Left ventricle myocardium inferior (tissue), 1 donor: ENCODE measurements around the gene DHTKD1. TPM values are rescaled to one million over a fixed set of nuclear protein-coding genes. Genes with fewer than 3 reads are reported as not detected.

Experiments
- DNase-seq: peaks from one replicate; pipeline ENCODE4 v3.0.0-alpha.2; 2020
- H3K27ac ChIP-seq: fragments of 200-600 bp; replicated peaks from 2 replicates; pipeline ENCODE4 v1.8.0; 2021
- H3K27me3 ChIP-seq: fragments of 200-600 bp; 2 replicates; pipeline ENCODE4 v1.8.0; 2021; ENCODE audit warnings: low read depth
- H3K36me3 ChIP-seq: fragments of 200-600 bp; 2 replicates; pipeline ENCODE4 v1.8.0; 2021
- H3K4me1 ChIP-seq: fragments of 200-600 bp; 2 replicates; pipeline ENCODE4 v1.8.0; 2021
- H3K4me3 ChIP-seq: fragments of 200-600 bp; 2 replicates; pipeline ENCODE4 v1.8.0; 2021; ENCODE audit warnings: mild to moderate bottlenecking, moderate library complexity
- H3K9me3 ChIP-seq: fragments of 200-600 bp; replicated peaks from 2 replicates; pipeline ENCODE4 v1.8.0; 2021
- intact Hi-C: fragments of 100-400 bp; cut with micrococcal nuclease; formaldehyde crosslinking; loops from one replicate; pipeline ENCODE4 v1.11.0; 2022
- long read RNA-seq: library from polyadenylated mRNA; unstranded; transcript quantifications from one replicate; pipeline ENCODE4 v2.0.0, GENCODE V29; 2021
- total RNA-seq: library from RNA; stranded (reverse); fragmentation: NEBNext Ultra II Directional; extraction: Animal tissue kit (Norgen Biotek cat#: 25700); gene quantifications from one replicate; pipeline ENCODE4 v1.2.1, GENCODE V29; 2021
- TF ChIP-seq, protein P1 (sequence below): fragments of 200-600 bp; IDR thresholded peaks from 2 replicates; pipeline ENCODE4 v1.8.0; 2021; ENCODE audit warnings: antibody characterized with exemption, mild to moderate bottlenecking, borderline replicate concordance
- donor health status: DM: no; HTN: yes; CAD: no; lungs with severe emphysema.

The DHTKD1 gene, protein sequence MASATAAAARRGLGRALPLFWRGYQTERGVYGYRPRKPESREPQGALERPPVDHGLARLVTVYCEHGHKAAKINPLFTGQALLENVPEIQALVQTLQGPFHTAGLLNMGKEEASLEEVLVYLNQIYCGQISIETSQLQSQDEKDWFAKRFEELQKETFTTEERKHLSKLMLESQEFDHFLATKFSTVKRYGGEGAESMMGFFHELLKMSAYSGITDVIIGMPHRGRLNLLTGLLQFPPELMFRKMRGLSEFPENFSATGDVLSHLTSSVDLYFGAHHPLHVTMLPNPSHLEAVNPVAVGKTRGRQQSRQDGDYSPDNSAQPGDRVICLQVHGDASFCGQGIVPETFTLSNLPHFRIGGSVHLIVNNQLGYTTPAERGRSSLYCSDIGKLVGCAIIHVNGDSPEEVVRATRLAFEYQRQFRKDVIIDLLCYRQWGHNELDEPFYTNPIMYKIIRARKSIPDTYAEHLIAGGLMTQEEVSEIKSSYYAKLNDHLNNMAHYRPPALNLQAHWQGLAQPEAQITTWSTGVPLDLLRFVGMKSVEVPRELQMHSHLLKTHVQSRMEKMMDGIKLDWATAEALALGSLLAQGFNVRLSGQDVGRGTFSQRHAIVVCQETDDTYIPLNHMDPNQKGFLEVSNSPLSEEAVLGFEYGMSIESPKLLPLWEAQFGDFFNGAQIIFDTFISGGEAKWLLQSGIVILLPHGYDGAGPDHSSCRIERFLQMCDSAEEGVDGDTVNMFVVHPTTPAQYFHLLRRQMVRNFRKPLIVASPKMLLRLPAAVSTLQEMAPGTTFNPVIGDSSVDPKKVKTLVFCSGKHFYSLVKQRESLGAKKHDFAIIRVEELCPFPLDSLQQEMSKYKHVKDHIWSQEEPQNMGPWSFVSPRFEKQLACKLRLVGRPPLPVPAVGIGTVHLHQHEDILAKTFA
- total RNA-seq, result 31.7 TPM
- long read RNA-seq, full-length matches to known transcripts, result 68 of 84 reads
- long read RNA-seq, partial matches to known transcripts, result 5 of 84 reads
- long read RNA-seq, other reads (novel, unspliced or antisense), result 11 of 84 reads

DNA sequence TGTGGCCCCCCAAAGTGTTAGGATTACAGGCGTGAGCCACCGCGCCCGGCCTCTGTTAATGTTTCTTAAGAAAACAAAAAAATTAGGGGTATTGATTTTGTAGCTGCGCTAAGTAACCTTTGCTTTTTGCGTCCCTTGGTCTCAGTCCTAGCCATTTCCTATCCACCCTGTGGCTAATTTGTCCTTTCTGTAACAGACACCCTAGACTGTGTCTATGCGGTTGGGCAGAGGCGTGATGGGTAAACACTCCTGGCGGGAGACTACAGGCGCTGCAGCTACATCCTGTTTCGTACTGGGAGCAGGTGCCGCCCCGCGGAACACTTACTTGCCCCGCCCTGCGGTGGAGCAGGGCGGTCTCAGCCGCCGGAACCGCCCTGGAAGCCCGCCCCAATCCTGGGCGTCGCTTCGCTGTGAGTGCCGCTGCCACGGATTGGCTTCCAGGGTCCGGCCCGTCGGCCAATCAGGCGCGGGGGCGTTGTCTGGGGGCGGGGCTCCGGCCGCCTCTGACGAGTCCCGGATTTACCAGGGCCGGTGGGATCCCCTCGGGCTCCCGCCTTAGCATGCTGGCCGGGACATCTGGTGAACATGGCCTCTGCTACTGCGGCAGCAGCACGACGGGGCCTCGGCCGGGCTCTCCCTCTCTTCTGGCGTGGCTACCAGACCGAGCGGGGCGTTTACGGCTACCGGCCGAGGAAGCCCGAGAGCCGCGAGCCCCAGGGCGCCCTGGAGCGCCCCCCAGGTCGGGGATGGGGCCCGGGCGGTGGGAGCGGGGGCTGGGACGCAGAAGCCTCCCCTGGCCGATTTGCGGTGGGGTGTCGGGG is at the start of gene DHTKD1:
DHTKD1 (plus strand) TSS at position 506 of the 821 bp plus-strand sequence; CDS start at position 586, 80 bp downstream.
- DNase-seq, result peak; percentile 99
- Histone ChIP-seq H3K9me3 (no peaks in the 10 kb centered on the region), H3K4me3 (peak within 1 kb of the TSS; percentile 88), H3K4me1 (peaks cover 20% of the 10 kb centered on the region), H3K27me3 (no peaks in the 10 kb centered on the region), H3K27ac (peak within 1 kb of the TSS; percentile 91), H3K36me3 (no peaks in the 10 kb centered on the region)
- intact Hi-C loops, result no loop called here
- TF ChIP-seq, protein P1, sequence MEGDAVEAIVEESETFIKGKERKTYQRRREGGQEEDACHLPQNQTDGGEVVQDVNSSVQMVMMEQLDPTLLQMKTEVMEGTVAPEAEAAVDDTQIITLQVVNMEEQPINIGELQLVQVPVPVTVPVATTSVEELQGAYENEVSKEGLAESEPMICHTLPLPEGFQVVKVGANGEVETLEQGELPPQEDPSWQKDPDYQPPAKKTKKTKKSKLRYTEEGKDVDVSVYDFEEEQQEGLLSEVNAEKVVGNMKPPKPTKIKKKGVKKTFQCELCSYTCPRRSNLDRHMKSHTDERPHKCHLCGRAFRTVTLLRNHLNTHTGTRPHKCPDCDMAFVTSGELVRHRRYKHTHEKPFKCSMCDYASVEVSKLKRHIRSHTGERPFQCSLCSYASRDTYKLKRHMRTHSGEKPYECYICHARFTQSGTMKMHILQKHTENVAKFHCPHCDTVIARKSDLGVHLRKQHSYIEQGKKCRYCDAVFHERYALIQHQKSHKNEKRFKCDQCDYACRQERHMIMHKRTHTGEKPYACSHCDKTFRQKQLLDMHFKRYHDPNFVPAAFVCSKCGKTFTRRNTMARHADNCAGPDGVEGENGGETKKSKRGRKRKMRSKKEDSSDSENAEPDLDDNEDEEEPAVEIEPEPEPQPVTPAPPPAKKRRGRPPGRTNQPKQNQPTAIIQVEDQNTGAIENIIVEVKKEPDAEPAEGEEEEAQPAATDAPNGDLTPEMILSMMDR, result peak; percentile 73

DNA sequence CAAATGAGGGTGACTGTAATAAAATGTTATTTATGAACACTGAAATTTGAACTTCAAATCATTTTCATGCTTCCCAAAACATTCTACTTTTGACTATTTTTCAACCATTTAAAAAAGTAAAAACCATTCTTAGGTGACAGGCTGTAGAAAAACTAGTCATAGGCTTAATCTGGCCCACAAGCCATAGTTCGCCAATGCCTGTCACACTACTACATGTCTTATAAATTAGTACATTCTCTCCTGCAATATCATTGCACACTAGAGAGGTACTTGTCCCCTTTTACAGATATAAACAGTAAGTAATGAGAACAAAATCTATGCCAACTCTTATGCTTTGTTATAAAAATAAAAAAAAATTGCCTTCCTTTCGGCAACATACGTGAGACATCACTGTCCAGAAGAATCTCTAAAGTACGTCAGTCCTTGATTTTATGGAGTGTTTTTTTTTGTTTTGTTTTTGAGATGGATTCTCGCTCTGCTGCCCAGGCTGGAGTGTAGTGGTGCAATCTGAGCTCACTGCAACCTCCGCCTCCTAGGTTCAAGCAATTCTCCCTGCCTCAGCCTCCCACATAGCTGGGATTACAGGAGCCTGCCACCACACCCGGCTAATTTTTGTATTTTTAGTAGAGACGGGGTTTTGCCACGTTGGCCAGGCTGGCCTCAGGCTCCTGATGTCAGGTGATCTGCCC is 49.3 kb upstream of the DHTKD1 start:
- Histone ChIP-seq H3K27me3 (no peaks in the 10 kb centered on the region), H3K27ac (no peak overlapping the region), H3K36me3 (no peaks in the 10 kb centered on the region), H3K9me3 (no peaks in the 10 kb centered on the region), H3K4me1 (peaks cover 10% of the 10 kb centered on the region), H3K4me3 (no peak overlapping the region)
- no peak for DNase-seq
- intact Hi-C loops, result no loop called here
- TF ChIP-seq, protein P1, result no peak

DNA sequence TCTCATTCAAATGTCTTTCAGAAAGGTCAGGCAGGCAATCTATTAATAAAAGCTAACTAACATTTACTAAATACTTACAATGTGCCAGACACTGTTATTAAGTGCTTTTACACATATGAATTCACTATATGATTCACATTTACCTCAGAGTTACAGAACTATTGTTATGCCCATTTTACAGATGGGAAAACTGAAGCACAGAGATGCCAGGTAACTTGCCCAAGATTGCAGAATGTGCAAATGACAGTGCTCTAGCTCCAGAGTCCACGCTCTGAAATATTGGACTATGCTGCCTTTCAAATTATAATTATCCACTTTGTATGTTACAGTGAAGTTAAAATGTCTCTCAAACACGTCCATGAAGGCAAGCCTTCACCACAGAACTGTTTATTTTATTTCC is 48.2 kb upstream of the DHTKD1 start:
- H3K4me1 ChIP-seq, result peaks cover 10% of the 10 kb centered on the region
- intact Hi-C loops, result no loop called here

GRCh38 chr10:12022580-12023257 is 46.0 kb upstream of the DHTKD1 start:
- peaks cover 10% of the 10 kb centered on the region for H3K4me1 ChIP-seq
- TF ChIP-seq, protein P1, result no peak
- H3K4me3 ChIP-seq, result no peak overlapping the region
- H3K36me3 ChIP-seq, result peaks cover 7% of the 10 kb centered on the region
- H3K9me3 ChIP-seq, result no peaks in the 10 kb centered on the region
- DNase-seq, result no peak
- no peak overlapping the region for H3K27ac ChIP-seq
- intact Hi-C loops, result no loop called here
- H3K27me3 ChIP-seq, result no peaks in the 10 kb centered on the region

More for the DNA sequence above, 48.2 kb upstream of the DHTKD1 start:
- Histone ChIP-seq H3K9me3 (no peaks in the 10 kb centered on the region), H3K36me3 (peaks cover under 1% of the 10 kb centered on the region), H3K27me3 (no peaks in the 10 kb centered on the region), H3K4me3 (no peak overlapping the region), H3K27ac (no peak overlapping the region)
- no peak for DNase-seq
- TF ChIP-seq, protein P1, result no peak
